NB4 (cell line): ENCODE data around the gene WDR36.

Source experiments
- DNase-seq: peaks from one replicate; pipeline ENCODE4 v3.0.0; 2010; ENCODE audit warnings: low read depth
- H3K4me3 ChIP-seq: one replicate; pipeline ENCODE4 v1.5.1; 2011; ENCODE audit warnings: mild to moderate bottlenecking, low read depth, low read length, moderate library complexity
- CTCF ChIP-seq: IDR thresholded peaks from one replicate; pipeline ENCODE4 v1.5.1; 2012; ENCODE audit warnings: low read depth, low read length
- MAX ChIP-seq: IDR thresholded peaks from 2 replicates; pipeline ENCODE4 v1.6.1; 2011; ENCODE audit warnings: low read depth, low read length
- MYC ChIP-seq: IDR thresholded peaks from 2 replicates; pipeline ENCODE4 v1.6.1; 2011; ENCODE audit warnings: low read depth, low read length
- POLR2A ChIP-seq: IDR thresholded peaks from 2 replicates; pipeline ENCODE4 v1.6.1; 2011; ENCODE audit warnings: mild to moderate bottlenecking; ENCODE audit not compliant: insufficient read length; ENCODE audit errors: extremely low read depth

WDR36 gene

GRCh38 chr5:111147502-111147901 is 55.4 kb downstream of the WDR36 start:
- DNase-seq = no peak

GRCh38 chr5:111151998-111152397 is 59.9 kb downstream of the WDR36 start:
- no peak overlapping the region for H3K4me3 ChIP-seq
- TF ChIP-seq POLR2A (no peak), MAX (no peak), MYC (no peak), CTCF (no peak)
- DNase-seq = no peak

More at GRCh38 chr5:111147502-111147901, 55.4 kb downstream of the WDR36 start:
- TF ChIP-seq CTCF (no peak), POLR2A (no peak), MYC (no peak), MAX (no peak)
- no peak overlapping the region for H3K4me3 ChIP-seq

GRCh38 chr5:111153483-111153882 is 61.3 kb downstream of the WDR36 start:
- H3K4me3 ChIP-seq = no peak overlapping the region
- TF ChIP-seq CTCF = no peak
- no peak for TF ChIP-seq MAX
- no peak for TF ChIP-seq POLR2A
- TF ChIP-seq MYC = no peak
- DNase-seq = no peak

GRCh38 chr5:111153945-111154344 is 61.8 kb downstream of the WDR36 start:
- H3K4me3 ChIP-seq = no peak overlapping the region
- no peak for DNase-seq
- no peak for TF ChIP-seq MAX
- TF ChIP-seq CTCF = no peak
- no peak for TF ChIP-seq MYC
- TF ChIP-seq POLR2A = no peak

GRCh38 chr5:111158105-111158744 is 66.1 kb downstream of the WDR36 start:
- no peak overlapping the region for H3K4me3 ChIP-seq
- TF ChIP-seq MYC = no peak
- TF ChIP-seq CTCF = peak; percentile 99
- 0 out of 2 replicates have a peak, but pooled peaks have one; percentile 11 for TF ChIP-seq MAX
- DNase-seq = peak; percentile 69

- H3K4me3 ChIP-seq = no peak overlapping the region
- no peak for DNase-seq
- TF ChIP-seq MYC = no peak
- TF ChIP-seq CTCF = no peak
- TF ChIP-seq POLR2A = no peak
- TF ChIP-seq MAX = no peak
Measured at GRCh38 chr5:111159845-111160244, 67.7 kb downstream of the WDR36 start.
